ENCODE data around the gene SCGB1C1. TPM values are rescaled to one million over a fixed set of nuclear protein-coding genes. Genes with fewer than 3 reads are reported as not detected.
A peak's percentile ranks its signal among the peaks of the same experiment; 100 is the strongest.
"Not testable (repeated sequence)": the region's sequence is repeated elsewhere in the genome, so short reads cannot be mapped to it uniquely, and the experiment has no call there.

The SCGB1C1 gene
- total RNA-seq, 1 experiment from 2014 or later: not detected

DNA sequence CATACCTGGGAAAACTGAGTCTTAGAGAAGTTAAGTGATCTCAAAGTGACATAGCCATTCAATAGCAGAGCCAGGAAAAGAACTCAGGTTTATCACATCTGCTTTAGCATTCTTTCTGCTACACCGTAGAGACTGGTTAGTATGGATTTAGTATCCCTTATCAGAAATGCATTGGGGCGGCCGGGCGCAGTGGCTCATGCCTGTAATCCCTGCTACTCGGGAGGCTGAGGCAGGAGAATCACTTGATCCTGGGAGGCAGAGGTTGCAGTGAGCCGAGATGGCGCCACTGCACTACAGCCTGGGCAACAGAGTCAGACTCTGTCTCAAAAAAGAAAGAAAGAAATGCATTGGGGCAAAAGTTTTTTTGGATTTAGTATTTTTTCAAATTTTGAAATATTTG lies 45.5 kb downstream of the SCGB1C1 start:
- BruUV-seq (replicated peaks); DNase-seq (ENCODE audit: low read depth, low spot score); ATAC-seq; H2AFZ ChIP-seq (ENCODE audit: low read depth, low read length, poor library complexity, severe bottlenecking); H3K27me3 ChIP-seq (ENCODE audit: insufficient read depth, low read length); H3K27ac ChIP-seq (ENCODE audit: low read depth, low read length); RAD21 ChIA-PET (ENCODE audit: low non-redundant PET in 1 of 2, low total read pairs in 2 of 2, uncharacterized antibody in 2 of 2, unreplicated experiment in 2 of 2); H4K20me1 ChIP-seq (ENCODE audit: insufficient read depth); POLR2A ChIA-PET; H3K9me3 ChIP-seq (ENCODE audit: control insufficient read depth in 1 of 2, insufficient read depth in 1 of 2, low read depth in 1 of 2, low read length in 2 of 2); H3K9me2 ChIP-seq (ENCODE audit: insufficient read depth): not testable (repeated sequence)
- intact Hi-C loops (cut with micrococcal nuclease): loop anchor here (5.0 kb wide), 2 partner anchors 49 to 214 kb away; partner anchors contain the start of genes PGGHG and PTDSS2
- Histone ChIP-seq H3K4me2 (ENCODE audit: low read length) (peak overlapping the region; percentile 83), H3K4me3 (replicated peaks in 1 of 2; ENCODE audit: low read depth in 1 of 2, low read length in 2 of 2) (peak overlapping the region; percentile 76 to 87), H3K36me3 (ENCODE audit: control insufficient read depth in 1 of 2, insufficient read depth in 2 of 2, low read length in 2 of 2) (peaks cover 24 to 34% of the 10 kb centered on the region in 2 experiments; a peak in 3 of 4 replicates), H3K9ac (ENCODE audit: low read length) (peak overlapping the region; percentile 82), H3K79me2 (ENCODE audit: insufficient read depth, low read length) (peaks cover 69% of the 10 kb centered on the region), H3K4me1 (ENCODE audit: control insufficient read depth in 1 of 2, insufficient read depth in 2 of 2, low read length in 2 of 2) (peaks cover 6 to 20% of the 10 kb centered on the region in 2 experiments; a peak in 3 of 4 replicates)
- CTCF ChIA-PET: interaction anchor here (1.3 kb wide), 2 partner anchors 12 to 118 kb away, joined by 3 read pairs; no protein-coding TSS in a partner anchor

- H2AFZ ChIP-seq (ENCODE audit: low read depth, low read length, poor library complexity, severe bottlenecking): no peak overlapping the region
- ATAC-seq (no peak), DNase-seq (ENCODE audit: low read depth, low spot score) (no peak)
- H3K4me3 ChIP-seq (replicated peaks in 1 of 2; ENCODE audit: low read depth in 1 of 2, low read length in 2 of 2): no peak overlapping the region
- H3K79me2 ChIP-seq (ENCODE audit: insufficient read depth, low read length): peaks cover 82% of the 10 kb centered on the region
- H3K4me2 ChIP-seq (ENCODE audit: low read length): no peak overlapping the region
- no peak overlapping the region for H3K9ac ChIP-seq (ENCODE audit: low read length)
- RAD21 ChIA-PET (ENCODE audit: low non-redundant PET in 1 of 2, low total read pairs in 2 of 2, uncharacterized antibody in 2 of 2, unreplicated experiment in 2 of 2): no interaction called here
- intact Hi-C loops (cut with micrococcal nuclease): no loop called here
- peaks cover 36 to 50% of the 10 kb centered on the region in 2 experiments; a peak in 3 of 4 replicates for H3K36me3 ChIP-seq (ENCODE audit: control insufficient read depth in 1 of 2, insufficient read depth in 2 of 2, low read length in 2 of 2)
- CTCF ChIA-PET: no interaction called here
- no peak for TF ChIP-seq CEBPB (IDR thresholded peaks at IDR 0.05; ENCODE audit: low read depth)
- TF ChIP-seq POLR2A (IDR thresholded peaks at IDR 0.05; ENCODE audit: borderline replicate concordance, extremely low read depth, insufficient read depth, insufficient read length): no peak
- TF ChIP-seq FOSL1 (IDR thresholded peaks at IDR 0.05; ENCODE audit: low read depth): no peak
- no peak for TF ChIP-seq ELF1 (IDR thresholded peaks at IDR 0.05; ENCODE audit: borderline replicate concordance, low read depth)
- TF ChIP-seq SRF (IDR thresholded peaks at IDR 0.05; ENCODE audit: low read depth): no peak
- TF ChIP-seq YY1 (IDR thresholded peaks at IDR 0.05; ENCODE audit: extremely low read depth, insufficient replicate concordance, low read depth, low read length): no peak
- TF ChIP-seq RAD21 (IDR thresholded peaks at IDR 0.05; ENCODE audit: low read depth): no peak
- TF ChIP-seq ATF3 (IDR thresholded peaks at IDR 0.05): no peak
- TF ChIP-seq, protein P1, sequence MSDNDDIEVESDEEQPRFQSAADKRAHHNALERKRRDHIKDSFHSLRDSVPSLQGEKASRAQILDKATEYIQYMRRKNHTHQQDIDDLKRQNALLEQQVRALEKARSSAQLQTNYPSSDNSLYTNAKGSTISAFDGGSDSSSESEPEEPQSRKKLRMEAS (IDR thresholded peaks at IDR 0.05): no peak
- TF ChIP-seq ZFX (IDR thresholded peaks at IDR 0.05): no peak
- TF ChIP-seq EZH2 (IDR thresholded peaks at IDR 0.05): no peak
- TF ChIP-seq, protein P2, sequence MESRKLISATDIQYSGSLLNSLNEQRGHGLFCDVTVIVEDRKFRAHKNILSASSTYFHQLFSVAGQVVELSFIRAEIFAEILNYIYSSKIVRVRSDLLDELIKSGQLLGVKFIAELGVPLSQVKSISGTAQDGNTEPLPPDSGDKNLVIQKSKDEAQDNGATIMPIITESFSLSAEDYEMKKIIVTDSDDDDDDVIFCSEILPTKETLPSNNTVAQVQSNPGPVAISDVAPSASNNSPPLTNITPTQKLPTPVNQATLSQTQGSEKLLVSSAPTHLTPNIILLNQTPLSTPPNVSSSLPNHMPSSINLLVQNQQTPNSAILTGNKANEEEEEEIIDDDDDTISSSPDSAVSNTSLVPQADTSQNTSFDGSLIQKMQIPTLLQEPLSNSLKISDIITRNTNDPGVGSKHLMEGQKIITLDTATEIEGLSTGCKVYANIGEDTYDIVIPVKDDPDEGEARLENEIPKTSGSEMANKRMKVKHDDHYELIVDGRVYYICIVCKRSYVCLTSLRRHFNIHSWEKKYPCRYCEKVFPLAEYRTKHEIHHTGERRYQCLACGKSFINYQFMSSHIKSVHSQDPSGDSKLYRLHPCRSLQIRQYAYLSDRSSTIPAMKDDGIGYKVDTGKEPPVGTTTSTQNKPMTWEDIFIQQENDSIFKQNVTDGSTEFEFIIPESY (IDR thresholded peaks at IDR 0.05; ENCODE audit: extremely low read depth, insufficient replicate concordance, low read length): no peak
- TF ChIP-seq, protein P3, sequence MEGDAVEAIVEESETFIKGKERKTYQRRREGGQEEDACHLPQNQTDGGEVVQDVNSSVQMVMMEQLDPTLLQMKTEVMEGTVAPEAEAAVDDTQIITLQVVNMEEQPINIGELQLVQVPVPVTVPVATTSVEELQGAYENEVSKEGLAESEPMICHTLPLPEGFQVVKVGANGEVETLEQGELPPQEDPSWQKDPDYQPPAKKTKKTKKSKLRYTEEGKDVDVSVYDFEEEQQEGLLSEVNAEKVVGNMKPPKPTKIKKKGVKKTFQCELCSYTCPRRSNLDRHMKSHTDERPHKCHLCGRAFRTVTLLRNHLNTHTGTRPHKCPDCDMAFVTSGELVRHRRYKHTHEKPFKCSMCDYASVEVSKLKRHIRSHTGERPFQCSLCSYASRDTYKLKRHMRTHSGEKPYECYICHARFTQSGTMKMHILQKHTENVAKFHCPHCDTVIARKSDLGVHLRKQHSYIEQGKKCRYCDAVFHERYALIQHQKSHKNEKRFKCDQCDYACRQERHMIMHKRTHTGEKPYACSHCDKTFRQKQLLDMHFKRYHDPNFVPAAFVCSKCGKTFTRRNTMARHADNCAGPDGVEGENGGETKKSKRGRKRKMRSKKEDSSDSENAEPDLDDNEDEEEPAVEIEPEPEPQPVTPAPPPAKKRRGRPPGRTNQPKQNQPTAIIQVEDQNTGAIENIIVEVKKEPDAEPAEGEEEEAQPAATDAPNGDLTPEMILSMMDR (IDR thresholded peaks at IDR 0.05 in 2 of 3, conservative IDR thresholded peaks at IDR 0.05 in 1 of 3; ENCODE audit: borderline replicate concordance in 1 of 3, insufficient read depth in 1 of 3, low read depth in 2 of 3, low read length in 2 of 3): no peak
- TF ChIP-seq POLR2AphosphoS5 (IDR thresholded peaks at IDR 0.05; ENCODE audit: low read depth, low read length): no peak
- no peak for TF ChIP-seq SP1 (IDR thresholded peaks at IDR 0.05; ENCODE audit: low read depth)
- TF ChIP-seq JUND (IDR thresholded peaks at IDR 0.05): no peak
- no peak for TF ChIP-seq EZH2phosphoT487 (IDR thresholded peaks at IDR 0.05; ENCODE audit: borderline replicate concordance)
- TF ChIP-seq CBX3 (IDR thresholded peaks at IDR 0.05; ENCODE audit: low read depth): no peak
- H3K9me3 ChIP-seq (ENCODE audit: control insufficient read depth in 1 of 2, insufficient read depth in 1 of 2, low read depth in 1 of 2, low read length in 2 of 2): no peaks in the 10 kb centered on the region
- no peaks in the 10 kb centered on the region for H3K27me3 ChIP-seq (ENCODE audit: insufficient read depth, low read length)
- peaks cover 6 to 16% of the 10 kb centered on the region in 2 experiments; a peak in 3 of 4 replicates for H3K4me1 ChIP-seq (ENCODE audit: control insufficient read depth in 1 of 2, insufficient read depth in 2 of 2, low read length in 2 of 2)
- POLR2A ChIA-PET: no interaction called here
- no peaks in the 10 kb centered on the region for H3K9me2 ChIP-seq (ENCODE audit: insufficient read depth)
- 0 out of 2 replicates have a peak, but pooled peaks cover 5% of the 10 kb centered on the region for H4K20me1 ChIP-seq (ENCODE audit: insufficient read depth)
- H3K27ac ChIP-seq (ENCODE audit: low read depth, low read length): no peak overlapping the region
- no TSS peak for BruUV-seq (replicated peaks)
Observed at GRCh38 chr11:240315-240714, 47.4 kb downstream of the SCGB1C1 start.
